PC-3 (cell line): ENCODE measurements around the gene ULK4.

Experiments
- CTCF ChIP-seq: fragments of 300-600 bp; sonication (generic); conservative IDR thresholded peaks from 2 replicates; pipeline ENCODE4 v1.5.1; 2017; ENCODE audit warnings: antibody characterized with exemption, low read depth, mild to moderate bottlenecking, low read length
- EZH2 ChIP-seq: fragments of 300-600 bp; sonication (generic); IDR thresholded peaks from one replicate; pipeline ENCODE4 v1.6.1; 2017; ENCODE audit warnings: antibody characterized with exemption, mild to moderate bottlenecking, low read length; ENCODE audit not compliant: unreplicated experiment

- TF ChIP-seq CTCF (no peak), EZH2 (no peak)
Measured at GRCh38 chr3:41350441-41350840, 611.5 kb downstream of the ULK4 start.
